Measurements from ENCODE around the gene EML4. TPM values are rescaled to one million over a fixed set of nuclear protein-coding genes. Genes with fewer than 3 reads are reported as not detected.

EML4 gene
- total and polyA plus RNA-seq, 10 of the 15 experiments (the other 5 are each of a cell fraction or from before 2014, with no cell fraction given): 23.1 to 91.3 (median 77.4) TPM

GRCh38 chr2:42169100-42169873, at the start of gene EML4 (continued):
- no peak for TF ChIP-seq SKIL (IDR thresholded peaks at IDR 0.05; ENCODE audit: low read depth, poor library complexity, severe bottlenecking)
- no peak for TF ChIP-seq E4F1 (IDR thresholded peaks at IDR 0.05; ENCODE audit: borderline replicate concordance, partially characterized antibody)
- TF ChIP-seq MAX (IDR thresholded peaks at IDR 0.05; ENCODE audit: low read depth, low read length): peak; percentile 91
- no peak for TF ChIP-seq IRF5 (IDR thresholded peaks at IDR 0.05; ENCODE audit: borderline replicate concordance)
- TF ChIP-seq IKZF1 (conservative IDR thresholded peaks at IDR 0.05): peak; percentile 56
- TF ChIP-seq YBX1 (IDR thresholded peaks at IDR 0.05): no peak
- TF ChIP-seq CBFB (IDR thresholded peaks at IDR 0.05; ENCODE audit: low read depth): no peak
- TF ChIP-seq RCOR1 (conservative IDR thresholded peaks at IDR 0.05; ENCODE audit: low read depth, low read length): no peak
- TF ChIP-seq EED (IDR thresholded peaks at IDR 0.05; ENCODE audit: low read depth): no peak
- TF ChIP-seq ETV6 (conservative IDR thresholded peaks at IDR 0.05 in 1 of 2, IDR thresholded peaks at IDR 0.05 in 1 of 2; ENCODE audit: borderline replicate concordance in 1 of 2, low read depth in 1 of 2): no peak
- TF ChIP-seq MEF2B (IDR thresholded peaks at IDR 0.05; ENCODE audit: partially characterized antibody, poor library complexity, severe bottlenecking): no peak
- 0 out of 2 replicates have a peak, but pooled peaks have one; percentile 61 for TF ChIP-seq ASH2L (IDR thresholded peaks at IDR 0.05; ENCODE audit: borderline replicate concordance, low read depth)
- TF ChIP-seq RAD51 (IDR thresholded peaks at IDR 0.05): peak; percentile 62; the same call in 1 of the 2 replicates
- peak; percentile 76 for TF ChIP-seq ZNF687 (IDR thresholded peaks at IDR 0.05)
- TF ChIP-seq MXI1 (IDR thresholded peaks at IDR 0.05; ENCODE audit: low read depth, low read length): no peak
